CD4-positive, alpha-beta memory T cell (primary cell): ENCODE data around the gene SCFD2. TPM values are rescaled to one million over a fixed set of nuclear protein-coding genes. Genes with fewer than 3 reads are reported as not detected.
A peak's percentile ranks its signal among the peaks of the same experiment; 100 is the strongest.
"Not testable (repeated sequence)": the region's sequence is repeated elsewhere in the genome, so short reads cannot be mapped to it uniquely, and the experiment has no call there.

Experiments used
- CTCF ChIA-PET: fragments of 350-600 bp; sonication (Branson Sonifier 250); formaldehyde crosslinking; loops from one replicate; lab custom pipeline; 2021; ENCODE audit warnings: inconsistent platforms; ENCODE audit not compliant: partially characterized antibody; lab: Charles Lee
- POLR2A ChIA-PET: fragments of 350-600 bp; sonication (Branson Sonifier 250); formaldehyde crosslinking; loops from one replicate; lab custom pipeline; 2021; ENCODE audit not compliant: partially characterized antibody; lab: Charles Lee
- DNase-seq, 5 donors: peaks; one replicate each; pipeline versions ENCODE4 v3.0.0 to v3.0.0-alpha.2; 2020 to 2022; ENCODE audit warnings: mixed read lengths in 1 of 5
- H3K27ac ChIP-seq: one replicate; pipeline ENCODE4 v1.7.0; 2013; ENCODE audit warnings: low read depth, low read length
- H3K27me3 ChIP-seq: 2 replicates; pipeline ENCODE4 v1.7.0; 2013; ENCODE audit warnings: mild to moderate bottlenecking, low read length, moderate library complexity; ENCODE audit not compliant: insufficient read depth
- H3K36me3 ChIP-seq: 2 replicates; pipeline ENCODE4 v1.7.0; 2013; ENCODE audit warnings: mild to moderate bottlenecking, low read length, moderate library complexity; ENCODE audit not compliant: insufficient read depth
- H3K4me1 ChIP-seq: 2 replicates; pipeline ENCODE4 v1.7.0; 2013; ENCODE audit warnings: mild to moderate bottlenecking, low read length, moderate library complexity; ENCODE audit not compliant: insufficient read depth
- H3K4me3 ChIP-seq, 2 donors: one replicate each; pipeline ENCODE4 v1.7.0; 2013; ENCODE audit warnings: low read length in 2 of 2, mild to moderate bottlenecking in 1 of 2
- H3K9me3 ChIP-seq, 2 donors: one replicate each; pipeline ENCODE4 v1.7.0; 2013; ENCODE audit warnings: low read length in 2 of 2, control low read depth in 1 of 2; ENCODE audit not compliant: control insufficient read depth in 1 of 2
- H3K27ac Mint-ChIP-seq, 7 donors: one replicate each; pipeline ENCODE4 v1.8.0; 2020 to 2021; ENCODE audit warnings: mixed read lengths in 7 of 7, mild to moderate bottlenecking in 6 of 7, inconsistent platforms in 3 of 7, moderate library complexity in 3 of 7
- H3K27me3 Mint-ChIP-seq, 2 donors: one replicate each; pipeline ENCODE4 v1.8.0; 2020 to 2021; ENCODE audit warnings: mixed read lengths in 2 of 2
- H3K36me3 Mint-ChIP-seq, 2 donors: one replicate each; pipeline ENCODE4 v1.8.0; 2020 to 2021; ENCODE audit warnings: mixed read lengths in 2 of 2, inconsistent platforms in 1 of 2, mild to moderate bottlenecking in 1 of 2
- H3K4me1 Mint-ChIP-seq, 4 donors: one replicate each; pipeline ENCODE4 v1.8.0; 2020 to 2021; ENCODE audit warnings: mixed read lengths in 4 of 4, mild to moderate bottlenecking in 1 of 4
- H3K4me3 Mint-ChIP-seq, 8 donors: one replicate each; pipeline ENCODE4 v1.8.0; 2020 to 2021; ENCODE audit warnings: mixed read lengths in 8 of 8, mild to moderate bottlenecking in 7 of 8, moderate library complexity in 6 of 8, inconsistent platforms in 3 of 8
- H3K9me3 Mint-ChIP-seq, 8 donors: one replicate each; pipeline ENCODE4 v1.8.0; 2020 to 2021; ENCODE audit warnings: mixed read lengths in 8 of 8, mild to moderate bottlenecking in 5 of 8, inconsistent platforms in 3 of 8, moderate library complexity in 1 of 8
- intact Hi-C: fragments of 100-400 bp; cut with micrococcal nuclease; formaldehyde crosslinking; loops from one replicate; pipeline ENCODE4 v1.15.1; 2023
- polyA plus RNA-seq, 2 donors: library from polyadenylated mRNA; unstranded; fragments of 300-500 nt; fragmentation: Illumina TruSeq; gene quantifications; one replicate each; pipeline ENCODE4 v1.2.3, GENCODE V29; 2021
- total RNA-seq, 2 experiments: library from RNA; stranded (reverse); gene quantifications; one replicate each; pipeline ENCODE4 v1.2.3, GENCODE V29; 2021

The SCFD2 gene
- total and polyA plus RNA-seq, 4 experiments from 2014 or later, result 12.4 to 21.2 (median 13.5) TPM

GRCh38 chr4:53043891-53044650, 321.8 kb downstream of the SCFD2 start:
- peak overlapping the region in 1 of 7 donors; percentile 61 for H3K27ac Mint-ChIP-seq
- no peak overlapping the region for H3K4me3 Mint-ChIP-seq
- DNase-seq, result no peak
- peaks cover 0 to 3% (median 0%) of the 10 kb centered on the region in 8 donors for H3K9me3 Mint-ChIP-seq
- no peak overlapping the region for H3K27ac ChIP-seq
- intact Hi-C loops, result no loop called here
- no peaks in the 10 kb centered on the region for H3K27me3 ChIP-seq
- ChIA-PET POLR2A (no interaction called here), CTCF (no interaction called here)
- H3K27me3 Mint-ChIP-seq, result no peaks in the 10 kb centered on the region
- peaks cover 0 to 16% of the 10 kb centered on the region in 2 donors for H3K36me3 Mint-ChIP-seq
- no peaks in the 10 kb centered on the region for H3K36me3 ChIP-seq
- H3K4me1 Mint-ChIP-seq, result peaks cover 0 to 7% (median under 1%) of the 10 kb centered on the region in 4 donors
- H3K4me1 ChIP-seq, result no peaks in the 10 kb centered on the region
- H3K9me3 ChIP-seq, result no peaks in the 10 kb centered on the region
- H3K4me3 ChIP-seq, result no peak overlapping the region

- no peaks in the 10 kb centered on the region for H3K27me3 Mint-ChIP-seq
- H3K27ac Mint-ChIP-seq, result no peak overlapping the region
- H3K9me3 Mint-ChIP-seq, result peaks cover 0 to 3% (median 0%) of the 10 kb centered on the region in 8 donors
- H3K4me1 Mint-ChIP-seq, result peaks cover 0 to 7% (median under 1%) of the 10 kb centered on the region in 4 donors
- no peak overlapping the region for H3K27ac ChIP-seq
- H3K36me3 ChIP-seq, result no peaks in the 10 kb centered on the region
- DNase-seq, result no peak
- POLR2A ChIA-PET, result no interaction called here
- H3K36me3 Mint-ChIP-seq, result peaks cover 0 to 9% of the 10 kb centered on the region in 2 donors
- CTCF ChIA-PET, result no interaction called here
- no peaks in the 10 kb centered on the region for H3K4me1 ChIP-seq
- no peak overlapping the region for H3K4me3 Mint-ChIP-seq
- no peak overlapping the region for H3K4me3 ChIP-seq
- H3K9me3 ChIP-seq, result no peaks in the 10 kb centered on the region
- H3K27me3 ChIP-seq, result no peaks in the 10 kb centered on the region
- intact Hi-C loops, result no loop called here
Measured at GRCh38 chr4:53043055-53043454, 322.8 kb downstream of the SCFD2 start.

GRCh38 chr4:53040851-53041250, 325.0 kb downstream of the SCFD2 start:
- peaks cover 0 to 6% (median 3%) of the 10 kb centered on the region in 8 donors for H3K9me3 Mint-ChIP-seq
- H3K27me3 ChIP-seq, result no peaks in the 10 kb centered on the region
- no peaks in the 10 kb centered on the region for H3K4me1 ChIP-seq
- peaks cover 3 to 11% of the 10 kb centered on the region in 2 donors for H3K36me3 Mint-ChIP-seq
- H3K4me1 Mint-ChIP-seq, result peaks cover 0 to 7% (median under 1%) of the 10 kb centered on the region in 4 donors
- H3K4me3 Mint-ChIP-seq, result no peak overlapping the region
- H3K4me3 ChIP-seq, result no peak overlapping the region
- no peak for DNase-seq
- H3K9me3 ChIP-seq, result no peaks in the 10 kb centered on the region
- intact Hi-C loops, result no loop called here
- H3K27ac ChIP-seq, result no peak overlapping the region
- POLR2A ChIA-PET, result no interaction called here
- H3K27ac Mint-ChIP-seq, result no peak overlapping the region
- H3K36me3 ChIP-seq, result no peaks in the 10 kb centered on the region
- H3K27me3 Mint-ChIP-seq, result no peaks in the 10 kb centered on the region
- CTCF ChIA-PET, result no interaction called here

- H3K4me3 ChIP-seq, result no peak overlapping the region
- no peak overlapping the region for H3K27ac ChIP-seq
- H3K27me3 ChIP-seq, result no peaks in the 10 kb centered on the region
- POLR2A ChIA-PET, result no interaction called here
- DNase-seq, result no peak
- Mint-ChIP-seq H3K4me3 (no peak overlapping the region), H3K27me3 (no peaks in the 10 kb centered on the region), H3K27ac (no peak overlapping the region), H3K4me1 (peaks cover 0 to 7% (median under 1%) of the 10 kb centered on the region in 4 donors), H3K36me3 (peaks cover 5 to 14% of the 10 kb centered on the region in 2 donors), H3K9me3 (peaks cover 2 to 7% (median 4%) of the 10 kb centered on the region in 8 donors)
- no peaks in the 10 kb centered on the region for H3K4me1 ChIP-seq
- intact Hi-C loops, result no loop called here
- no peaks in the 10 kb centered on the region for H3K9me3 ChIP-seq
- CTCF ChIA-PET, result no interaction called here
- no peaks in the 10 kb centered on the region for H3K36me3 ChIP-seq
Measured at GRCh38 chr4:53040459-53040815, 325.4 kb downstream of the SCFD2 start.

- peaks cover 0 to 7% (median under 1%) of the 10 kb centered on the region in 4 donors for H3K4me1 Mint-ChIP-seq
- no peaks in the 10 kb centered on the region for H3K4me1 ChIP-seq
- DNase-seq, result no peak
- peaks cover 2 to 13% (median 8%) of the 10 kb centered on the region in 8 donors for H3K9me3 Mint-ChIP-seq
- peaks cover 10 to 14% of the 10 kb centered on the region in 2 donors for H3K36me3 Mint-ChIP-seq
- intact Hi-C loops, result no loop called here
- H3K27me3 Mint-ChIP-seq, result no peaks in the 10 kb centered on the region
- no peak overlapping the region for H3K4me3 Mint-ChIP-seq
- ChIA-PET CTCF (no interaction called here), POLR2A (no interaction called here)
- no peak overlapping the region for H3K27ac Mint-ChIP-seq
- no peaks in the 10 kb centered on the region for H3K9me3 ChIP-seq
- H3K4me3 ChIP-seq, result no peak overlapping the region
- no peaks in the 10 kb centered on the region for H3K36me3 ChIP-seq
- no peak overlapping the region for H3K27ac ChIP-seq
- no peaks in the 10 kb centered on the region for H3K27me3 ChIP-seq
Measured at GRCh38 chr4:53039741-53040458, 326.0 kb downstream of the SCFD2 start.

- CTCF ChIA-PET, result no interaction called here
- Histone ChIP-seq H3K27ac (no peak overlapping the region), H3K4me1 (no peaks in the 10 kb centered on the region), H3K27me3 (no peaks in the 10 kb centered on the region), H3K4me3 (no peak overlapping the region), H3K9me3 (no peaks in the 10 kb centered on the region), H3K36me3 (no peaks in the 10 kb centered on the region)
- H3K27ac Mint-ChIP-seq, result no peak overlapping the region
- H3K4me1 Mint-ChIP-seq, result peaks cover 8 to 19% (median 12%) of the 10 kb centered on the region in 4 donors
- no peak for DNase-seq
- no peak overlapping the region for H3K4me3 Mint-ChIP-seq
- POLR2A ChIA-PET, result no interaction called here
- no peaks in the 10 kb centered on the region for H3K27me3 Mint-ChIP-seq
- H3K9me3 Mint-ChIP-seq, result peaks cover 2 to 29% (median 20%) of the 10 kb centered on the region in 8 donors
- intact Hi-C loops, result no loop called here
- H3K36me3 Mint-ChIP-seq, result peaks cover 24 to 28% of the 10 kb centered on the region in 2 donors
Measured at GRCh38 chr4:53037892-53038291, 328.0 kb downstream of the SCFD2 start.

GRCh38 chr4:53032908-53033307, 333.0 kb downstream of the SCFD2 start:
- H3K4me3 ChIP-seq, H3K27me3 Mint-ChIP-seq, H3K27ac ChIP-seq, POLR2A ChIA-PET, intact Hi-C loops, H3K4me1 ChIP-seq, CTCF ChIA-PET, DNase-seq, H3K36me3 ChIP-seq, H3K27me3 ChIP-seq, H3K9me3 ChIP-seq: not testable (repeated sequence)
- Mint-ChIP-seq H3K36me3 (peaks cover 37 to 42% of the 10 kb centered on the region in 2 donors), H3K4me3 (peak overlapping the region in 2 of 8 donors; percentile 7 to 10), H3K27ac (peak overlapping the region in 2 of 7 donors; percentile 32 to 48), H3K4me1 (peaks cover 10 to 20% (median 16%) of the 10 kb centered on the region in 4 donors), H3K9me3 (peaks cover 10 to 37% (median 27%) of the 10 kb centered on the region in 8 donors)
